Measurements from ENCODE around the gene FOCAD. TPM values are rescaled to one million over a fixed set of nuclear protein-coding genes. Genes with fewer than 3 reads are reported as not detected.

Gene FOCAD
- total RNA-seq, 2 donors from 2014 or later: 21.5 to 85.7 TPM

GRCh38 chr9:21028466-21028865, 344.4 kb downstream of the FOCAD start:
- ATAC-seq (no peak), DNase-seq (no peak)
- intact Hi-C loops (cut with DNase I): no loop called here
- WGBS, 2 donors: 37 to 50% methylated on average over 3 of the region's 3 CpGs
- H3K27ac ChIP-seq: no peak overlapping the region
- peaks cover 10% of the 10 kb centered on the region for H3K4me1 ChIP-seq
- no peak for TF ChIP-seq POLR2A (IDR thresholded peaks at IDR 0.05)
- TF ChIP-seq, protein P1, sequence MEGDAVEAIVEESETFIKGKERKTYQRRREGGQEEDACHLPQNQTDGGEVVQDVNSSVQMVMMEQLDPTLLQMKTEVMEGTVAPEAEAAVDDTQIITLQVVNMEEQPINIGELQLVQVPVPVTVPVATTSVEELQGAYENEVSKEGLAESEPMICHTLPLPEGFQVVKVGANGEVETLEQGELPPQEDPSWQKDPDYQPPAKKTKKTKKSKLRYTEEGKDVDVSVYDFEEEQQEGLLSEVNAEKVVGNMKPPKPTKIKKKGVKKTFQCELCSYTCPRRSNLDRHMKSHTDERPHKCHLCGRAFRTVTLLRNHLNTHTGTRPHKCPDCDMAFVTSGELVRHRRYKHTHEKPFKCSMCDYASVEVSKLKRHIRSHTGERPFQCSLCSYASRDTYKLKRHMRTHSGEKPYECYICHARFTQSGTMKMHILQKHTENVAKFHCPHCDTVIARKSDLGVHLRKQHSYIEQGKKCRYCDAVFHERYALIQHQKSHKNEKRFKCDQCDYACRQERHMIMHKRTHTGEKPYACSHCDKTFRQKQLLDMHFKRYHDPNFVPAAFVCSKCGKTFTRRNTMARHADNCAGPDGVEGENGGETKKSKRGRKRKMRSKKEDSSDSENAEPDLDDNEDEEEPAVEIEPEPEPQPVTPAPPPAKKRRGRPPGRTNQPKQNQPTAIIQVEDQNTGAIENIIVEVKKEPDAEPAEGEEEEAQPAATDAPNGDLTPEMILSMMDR (IDR thresholded peaks at IDR 0.05): no peak
- no peaks in the 10 kb centered on the region for H3K27me3 ChIP-seq
- H3K36me3 ChIP-seq (replicated peaks in 1 of 2; ENCODE audit: insufficient read depth in 1 of 2, low read depth in 2 of 2): no peaks in the 10 kb centered on the region
- H3K9me3 ChIP-seq: no peaks in the 10 kb centered on the region
- no peak overlapping the region for H3K4me3 ChIP-seq

DNA sequence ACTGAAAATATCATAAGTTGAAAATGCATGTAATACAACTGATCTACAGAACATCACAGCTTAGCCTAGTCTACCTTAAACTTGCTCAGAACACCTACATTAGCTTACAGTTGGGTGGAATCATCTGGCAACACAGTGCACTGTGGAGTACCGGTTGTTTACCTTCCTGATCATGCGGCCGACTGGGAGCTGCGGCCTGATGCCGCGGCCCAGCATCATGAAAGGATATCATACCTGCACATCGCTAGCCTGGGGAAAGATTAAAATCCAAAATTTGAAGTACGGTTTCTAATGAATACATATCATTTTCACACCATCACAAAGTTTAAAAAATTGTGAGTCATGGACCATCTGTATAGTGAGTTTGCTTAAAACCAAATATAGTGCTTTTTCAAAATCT, 345.6 kb downstream of the FOCAD start:
- H3K9me3 ChIP-seq: no peaks in the 10 kb centered on the region
- TF ChIP-seq, protein P1 (IDR thresholded peaks at IDR 0.05): no peak
- no peak for TF ChIP-seq POLR2A (IDR thresholded peaks at IDR 0.05)
- no peaks in the 10 kb centered on the region for H3K36me3 ChIP-seq (replicated peaks in 1 of 2; ENCODE audit: insufficient read depth in 1 of 2, low read depth in 2 of 2)
- no peaks in the 10 kb centered on the region for H3K27me3 ChIP-seq
- no peak overlapping the region for H3K4me3 ChIP-seq
- intact Hi-C loops (cut with DNase I): no loop called here
- DNase-seq (no peak), ATAC-seq (no peak)
- H3K27ac ChIP-seq: no peak overlapping the region
- WGBS, 2 donors: 50 to 57% methylated on average over 8 of the region's 8 CpGs
- H3K4me1 ChIP-seq: peaks cover 10% of the 10 kb centered on the region

DNA sequence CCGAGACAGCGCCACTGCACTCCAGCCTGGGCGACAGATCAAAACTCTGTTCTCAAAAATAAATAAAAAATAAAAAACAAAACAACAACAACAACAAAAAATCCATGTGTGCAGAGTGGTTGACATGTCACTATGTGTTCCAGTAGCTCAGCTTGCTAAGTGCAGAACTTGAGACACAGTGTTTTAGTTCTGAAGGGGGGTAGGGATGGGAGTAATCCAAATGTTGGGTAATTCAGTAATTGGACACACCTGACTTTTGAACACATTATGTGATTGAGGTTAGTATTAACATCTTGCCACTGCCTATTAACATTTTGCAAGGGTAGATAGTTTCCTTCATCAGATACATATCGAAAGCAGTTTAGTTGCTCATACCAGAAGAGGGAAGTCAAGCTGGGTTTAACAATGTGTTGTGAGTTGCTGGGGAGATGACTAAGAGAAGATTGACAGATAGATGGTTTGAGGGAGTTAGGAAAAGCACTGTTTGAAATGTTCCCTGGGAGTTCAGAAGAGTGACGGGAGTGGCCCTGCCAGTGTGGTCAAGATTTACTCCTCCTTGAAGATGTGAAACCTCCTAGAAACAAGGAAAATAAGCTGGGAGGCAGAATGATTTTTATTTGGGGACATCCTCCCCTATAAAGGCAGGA, 346.5 kb downstream of the FOCAD start:
- no peak overlapping the region for H3K4me3 ChIP-seq
- WGBS, 2 donors: 71 to 81% methylated on average over 5 of the region's 5 CpGs
- ATAC-seq (no peak), DNase-seq (no peak)
- peak overlapping the region in 1 of 4 donors; percentile 49 for H3K27ac ChIP-seq
- H3K9me3 ChIP-seq: no peaks in the 10 kb centered on the region
- H3K36me3 ChIP-seq (replicated peaks in 1 of 2; ENCODE audit: insufficient read depth in 1 of 2, low read depth in 2 of 2): no peaks in the 10 kb centered on the region
- H3K4me1 ChIP-seq: peaks cover 10% of the 10 kb centered on the region
- TF ChIP-seq, protein P1 (IDR thresholded peaks at IDR 0.05): no peak
- no peak for TF ChIP-seq POLR2A (IDR thresholded peaks at IDR 0.05)
- intact Hi-C loops (cut with DNase I): no loop called here
- H3K27me3 ChIP-seq: no peaks in the 10 kb centered on the region

GRCh38 chr9:21031091-21031807, 347.2 kb downstream of the FOCAD start, which contains the start of gene HACD4:
Gene HACD4 (minus strand): TSS chr9:21031640. CDS start chr9:21031590, 50 bp downstream.
- no peaks in the 10 kb centered on the region for H3K27me3 ChIP-seq
- WGBS, 2 donors: 8 to 13% methylated on average over 30 to 36 of the region's 46 CpGs
- H3K9me3 ChIP-seq: no peaks in the 10 kb centered on the region
- peak; percentile 18 to 57 (median 41) for DNase-seq
- H3K4me3 ChIP-seq: peak within 1 kb of the TSS in 1 of 2 donors; percentile 8
- H3K4me1 ChIP-seq: peaks cover 10% of the 10 kb centered on the region
- TF ChIP-seq POLR2A (IDR thresholded peaks at IDR 0.05): no peak
- TF ChIP-seq, protein P1 (IDR thresholded peaks at IDR 0.05): no peak
- peak within 1 kb of the TSS in 1 of 4 donors; percentile 49 for H3K27ac ChIP-seq
- intact Hi-C loops (cut with DNase I): no loop called here
- peak; percentile 59 for ATAC-seq
- H3K36me3 ChIP-seq (replicated peaks in 1 of 2; ENCODE audit: insufficient read depth in 1 of 2, low read depth in 2 of 2): no peaks in the 10 kb centered on the region

Measured in body of pancreas (tissue), 4 donors.